Osteocyte (in vitro differentiated cells): ENCODE measurements around the gene S1PR4. TPM values are rescaled to one million over a fixed set of nuclear protein-coding genes. Genes with fewer than 3 reads are reported as not detected.

Experiments used
- DNase-seq: peaks from one replicate; pipeline ENCODE4 v3.0.0; 2021; ENCODE audit warnings: mixed read lengths; ENCODE audit not compliant: unreplicated experiment; ENCODE audit errors: extremely low spot score
- H3K27ac Mint-ChIP-seq: one replicate; pipeline ENCODE4 v1.8.0; 2021; ENCODE audit warnings: mild to moderate bottlenecking, mixed read lengths; ENCODE audit not compliant: unreplicated experiment
- H3K27me3 Mint-ChIP-seq: one replicate; pipeline ENCODE4 v1.8.0; 2021; ENCODE audit warnings: mixed read lengths; ENCODE audit not compliant: unreplicated experiment
- H3K36me3 Mint-ChIP-seq: one replicate; pipeline ENCODE4 v1.8.0; 2021; ENCODE audit warnings: mixed read lengths; ENCODE audit not compliant: unreplicated experiment
- H3K4me1 Mint-ChIP-seq: one replicate; pipeline ENCODE4 v1.8.0; 2021; ENCODE audit warnings: mixed read lengths; ENCODE audit not compliant: unreplicated experiment
- H3K4me3 Mint-ChIP-seq: one replicate; pipeline ENCODE4 v1.8.0; 2021; ENCODE audit warnings: mild to moderate bottlenecking, moderate library complexity, mixed read lengths; ENCODE audit not compliant: unreplicated experiment
- H3K9me3 Mint-ChIP-seq: one replicate; pipeline ENCODE4 v1.8.0; 2021; ENCODE audit warnings: mixed read lengths; ENCODE audit not compliant: unreplicated experiment
- total RNA-seq: library from RNA; stranded (reverse); gene quantifications from 2 replicates; pipeline ENCODE4 v1.2.1, GENCODE V29; 2021
- TF ChIP-seq, protein P1 (sequence below): fragments of 200-600 bp; sonication (generic); IDR thresholded peaks from 2 replicates; pipeline ENCODE4 v1.5.0; 2021; ENCODE audit warnings: antibody characterized with exemption, mild to moderate bottlenecking, moderate library complexity

Gene S1PR4
- total RNA-seq, 1 donor from 2014 or later: not detected

DNA sequence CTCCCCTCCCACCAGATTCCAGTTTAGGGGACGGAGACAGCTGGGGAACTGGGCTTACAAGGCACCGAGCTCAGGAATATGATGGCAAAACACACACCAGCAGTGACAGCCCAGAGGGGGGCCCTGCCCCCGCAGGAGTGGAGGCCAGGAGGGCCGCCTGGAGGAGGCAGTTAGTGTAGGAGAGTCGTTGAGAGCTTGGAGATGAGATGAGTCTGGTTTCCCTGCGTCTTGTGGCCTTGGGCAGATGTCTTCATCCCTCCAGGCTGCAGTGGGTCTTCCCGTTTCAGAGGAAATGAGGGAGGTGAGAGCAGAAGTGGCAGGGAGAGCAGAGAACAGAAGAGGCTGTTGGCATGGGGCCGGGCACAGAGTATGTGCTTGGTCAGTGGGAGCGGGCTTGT lies 50.8 kb downstream of the S1PR4 start:
- Mint-ChIP-seq H3K9me3 (no peaks in the 10 kb centered on the region), H3K27ac (no peak overlapping the region), H3K36me3 (no peaks in the 10 kb centered on the region), H3K27me3 (peaks cover 24% of the 10 kb centered on the region), H3K4me3 (no peak overlapping the region), H3K4me1 (no peaks in the 10 kb centered on the region)
- TF ChIP-seq, protein P1, sequence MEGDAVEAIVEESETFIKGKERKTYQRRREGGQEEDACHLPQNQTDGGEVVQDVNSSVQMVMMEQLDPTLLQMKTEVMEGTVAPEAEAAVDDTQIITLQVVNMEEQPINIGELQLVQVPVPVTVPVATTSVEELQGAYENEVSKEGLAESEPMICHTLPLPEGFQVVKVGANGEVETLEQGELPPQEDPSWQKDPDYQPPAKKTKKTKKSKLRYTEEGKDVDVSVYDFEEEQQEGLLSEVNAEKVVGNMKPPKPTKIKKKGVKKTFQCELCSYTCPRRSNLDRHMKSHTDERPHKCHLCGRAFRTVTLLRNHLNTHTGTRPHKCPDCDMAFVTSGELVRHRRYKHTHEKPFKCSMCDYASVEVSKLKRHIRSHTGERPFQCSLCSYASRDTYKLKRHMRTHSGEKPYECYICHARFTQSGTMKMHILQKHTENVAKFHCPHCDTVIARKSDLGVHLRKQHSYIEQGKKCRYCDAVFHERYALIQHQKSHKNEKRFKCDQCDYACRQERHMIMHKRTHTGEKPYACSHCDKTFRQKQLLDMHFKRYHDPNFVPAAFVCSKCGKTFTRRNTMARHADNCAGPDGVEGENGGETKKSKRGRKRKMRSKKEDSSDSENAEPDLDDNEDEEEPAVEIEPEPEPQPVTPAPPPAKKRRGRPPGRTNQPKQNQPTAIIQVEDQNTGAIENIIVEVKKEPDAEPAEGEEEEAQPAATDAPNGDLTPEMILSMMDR: no peak
- no peak for DNase-seq

Other genes with a start within 250 kb of the S1PR4 start
- 4.0 and 4.9 TPM in 2 replicates for gene ZNF77, start 233.8 kb upstream of the S1PR4 start, total RNA-seq
- gene TLE6, start 201.2 kb upstream of the S1PR4 start, total RNA-seq: 0.65 and 1.5 TPM in 2 replicates
- 13.2 and 14.9 TPM in 2 replicates for gene TLE2, start 149.5 kb upstream of the S1PR4 start, total RNA-seq
- 359 and 366 TPM in 2 replicates for gene TLE5, start 116.3 kb upstream of the S1PR4 start, total RNA-seq
- 65.5 and 69.9 TPM in 2 replicates for gene GNA11, start 84.4 kb upstream of the S1PR4 start, total RNA-seq
- gene GNA15, start 42.7 kb upstream of the S1PR4 start, total RNA-seq: not detected in 2 replicates
- 60.6 and 61.9 TPM in 2 replicates for gene NCLN, start 7.2 kb downstream of the S1PR4 start, total RNA-seq
- gene CELF5, start 45.9 kb downstream of the S1PR4 start, total RNA-seq: 0.16 TPM in 1 of 2 replicates, not detected in the other
- 61.4 and 63.8 TPM in 2 replicates for gene NFIC, start 187.8 kb downstream of the S1PR4 start, total RNA-seq